CD4-positive, alpha-beta T cell (primary cell): ENCODE measurements around the gene C11orf86. TPM values are rescaled to one million over a fixed set of nuclear protein-coding genes. Genes with fewer than 3 reads are reported as not detected.
"Not testable (repeated sequence)": the region's sequence is repeated elsewhere in the genome, so short reads cannot be mapped to it uniquely, and the experiment has no call there.

Source experiments
- ATAC-seq: fragments of 200-7000 bp; cut with Tn5 transposase; one replicate; pipeline ENCODE4 v1.10.0; 2022; ENCODE audit warnings: mild to moderate bottlenecking; ENCODE audit not compliant: poor library complexity
- CTCF ChIA-PET: fragments of 350-600 bp; sonication (Branson Sonifier 250); formaldehyde crosslinking; loops from one replicate; lab custom pipeline; 2021; ENCODE audit warnings: antibody characterized with exemption, inconsistent platforms; lab: Charles Lee
- POLR2A ChIA-PET: fragments of 350-600 bp; sonication (Branson Sonifier 250); formaldehyde crosslinking; loops from one replicate; lab custom pipeline; 2021; ENCODE audit warnings: antibody characterized with exemption, inconsistent platforms; lab: Charles Lee
- DNase-seq, 14 experiments: peaks; one replicate each; pipeline ENCODE4 v3.0.0-alpha.2; 2013 to 2020; ENCODE audit warnings: mixed read lengths in 2 of 14
- H3K27ac ChIP-seq, 2 donors: one replicate each; pipeline versions ENCODE4 v1.5.1 to v1.7.0; 2013; ENCODE audit warnings: low read length in 2 of 2, low read depth in 1 of 2, mild to moderate bottlenecking in 1 of 2
- H3K27me3 ChIP-seq, 2 experiments: 1 replicate in 1 of 2; 2 replicates in 1 of 2; pipeline versions ENCODE4 v1.6.1 to v1.7.0; 2013; ENCODE audit warnings: low read length in 2 of 2, control low read depth in 1 of 2, mild to moderate bottlenecking in 1 of 2, moderate library complexity in 1 of 2; ENCODE audit not compliant: insufficient read depth in 2 of 2, control insufficient read depth in 1 of 2
- H3K36me3 ChIP-seq: one replicate; pipeline ENCODE4 v1.6.1; 2013; ENCODE audit warnings: low read length, control low read depth; ENCODE audit not compliant: insufficient read depth
- H3K4me1 ChIP-seq: one replicate; pipeline ENCODE4 v1.6.1; 2013; ENCODE audit warnings: low read length, control low read depth; ENCODE audit not compliant: insufficient read depth
- H3K4me3 ChIP-seq: one replicate; pipeline ENCODE4 v1.5.1; 2013; ENCODE audit warnings: mild to moderate bottlenecking, low read length, moderate library complexity
- H3K9me3 ChIP-seq, 2 experiments: 1 replicate in 1 of 2; 2 replicates in 1 of 2; pipeline versions ENCODE4 v1.6.1 to v1.7.0; 2013; ENCODE audit warnings: low read length in 2 of 2, mild to moderate bottlenecking in 2 of 2, control low read depth in 1 of 2, moderate library complexity in 1 of 2; ENCODE audit not compliant: control insufficient read depth in 1 of 2, insufficient read depth in 1 of 2
- H3K27ac Mint-ChIP-seq: one replicate; pipeline ENCODE4 v1.8.0; 2020; ENCODE audit warnings: mixed read lengths
- H3K27me3 Mint-ChIP-seq: one replicate; pipeline ENCODE4 v1.8.0; 2021; ENCODE audit warnings: mixed read lengths
- H3K36me3 Mint-ChIP-seq: one replicate; pipeline ENCODE4 v1.8.0; 2021; ENCODE audit warnings: low read depth, mixed read lengths
- H3K4me1 Mint-ChIP-seq: one replicate; pipeline ENCODE4 v1.8.0; 2021; ENCODE audit warnings: low read depth, mixed read lengths
- H3K4me3 Mint-ChIP-seq: one replicate; pipeline ENCODE4 v1.8.0; 2020; ENCODE audit warnings: mild to moderate bottlenecking, mixed read lengths
- H3K9me3 Mint-ChIP-seq: one replicate; pipeline ENCODE4 v1.8.0; 2020; ENCODE audit warnings: mixed read lengths
- intact Hi-C, 2 experiments: fragments of 100-400 bp; cut with DNase I in 1 of 2; cut with micrococcal nuclease in 1 of 2; formaldehyde crosslinking; loops; one replicate each; pipeline versions ENCODE4 v1.15.1 to v1.9.0; 2023 to 2025; cut with DNase I, micrococcal nuclease
- total RNA-seq, 174 experiments: library from RNA in 2 of 174; stranded (reverse) in 2 of 174; gene quantifications; one replicate each; pipeline ENCODE4 v1.2.3 and lab custom pipeline; 2021 to 2026
- TF ChIP-seq, protein P1 (sequence below): fragments of 200-600 bp; IDR thresholded peaks from one replicate; pipeline ENCODE4 v1.8.0; 2022; ENCODE audit warnings: antibody characterized with exemption, mild to moderate bottlenecking

C11orf86 gene
- total RNA-seq, 2 experiments from 2014 or later = not detected

- DNase-seq (no peak), ATAC-seq (no peak)
- no peaks in the 10 kb centered on the region for H3K9me3 ChIP-seq
- Mint-ChIP-seq H3K27ac (no peak overlapping the region), H3K36me3 (no peaks in the 10 kb centered on the region), H3K4me1 (no peaks in the 10 kb centered on the region), H3K27me3 (peaks cover 13% of the 10 kb centered on the region), H3K4me3 (no peak overlapping the region), H3K9me3 (no peaks in the 10 kb centered on the region)
- intact Hi-C loops = no loop called here
- no peak overlapping the region for H3K27ac ChIP-seq
- no peaks in the 10 kb centered on the region for H3K27me3 ChIP-seq
- ChIA-PET POLR2A (no interaction called here), CTCF (no interaction called here)
- no peak overlapping the region for H3K4me3 ChIP-seq
- H3K4me1 ChIP-seq = peaks cover under 1% of the 10 kb centered on the region
- no peaks in the 10 kb centered on the region for H3K36me3 ChIP-seq
- TF ChIP-seq, protein P1, sequence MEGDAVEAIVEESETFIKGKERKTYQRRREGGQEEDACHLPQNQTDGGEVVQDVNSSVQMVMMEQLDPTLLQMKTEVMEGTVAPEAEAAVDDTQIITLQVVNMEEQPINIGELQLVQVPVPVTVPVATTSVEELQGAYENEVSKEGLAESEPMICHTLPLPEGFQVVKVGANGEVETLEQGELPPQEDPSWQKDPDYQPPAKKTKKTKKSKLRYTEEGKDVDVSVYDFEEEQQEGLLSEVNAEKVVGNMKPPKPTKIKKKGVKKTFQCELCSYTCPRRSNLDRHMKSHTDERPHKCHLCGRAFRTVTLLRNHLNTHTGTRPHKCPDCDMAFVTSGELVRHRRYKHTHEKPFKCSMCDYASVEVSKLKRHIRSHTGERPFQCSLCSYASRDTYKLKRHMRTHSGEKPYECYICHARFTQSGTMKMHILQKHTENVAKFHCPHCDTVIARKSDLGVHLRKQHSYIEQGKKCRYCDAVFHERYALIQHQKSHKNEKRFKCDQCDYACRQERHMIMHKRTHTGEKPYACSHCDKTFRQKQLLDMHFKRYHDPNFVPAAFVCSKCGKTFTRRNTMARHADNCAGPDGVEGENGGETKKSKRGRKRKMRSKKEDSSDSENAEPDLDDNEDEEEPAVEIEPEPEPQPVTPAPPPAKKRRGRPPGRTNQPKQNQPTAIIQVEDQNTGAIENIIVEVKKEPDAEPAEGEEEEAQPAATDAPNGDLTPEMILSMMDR = no peak
Measured at GRCh38 chr11:66987158-66987620, 12.1 kb downstream of the C11orf86 start.

DNA sequence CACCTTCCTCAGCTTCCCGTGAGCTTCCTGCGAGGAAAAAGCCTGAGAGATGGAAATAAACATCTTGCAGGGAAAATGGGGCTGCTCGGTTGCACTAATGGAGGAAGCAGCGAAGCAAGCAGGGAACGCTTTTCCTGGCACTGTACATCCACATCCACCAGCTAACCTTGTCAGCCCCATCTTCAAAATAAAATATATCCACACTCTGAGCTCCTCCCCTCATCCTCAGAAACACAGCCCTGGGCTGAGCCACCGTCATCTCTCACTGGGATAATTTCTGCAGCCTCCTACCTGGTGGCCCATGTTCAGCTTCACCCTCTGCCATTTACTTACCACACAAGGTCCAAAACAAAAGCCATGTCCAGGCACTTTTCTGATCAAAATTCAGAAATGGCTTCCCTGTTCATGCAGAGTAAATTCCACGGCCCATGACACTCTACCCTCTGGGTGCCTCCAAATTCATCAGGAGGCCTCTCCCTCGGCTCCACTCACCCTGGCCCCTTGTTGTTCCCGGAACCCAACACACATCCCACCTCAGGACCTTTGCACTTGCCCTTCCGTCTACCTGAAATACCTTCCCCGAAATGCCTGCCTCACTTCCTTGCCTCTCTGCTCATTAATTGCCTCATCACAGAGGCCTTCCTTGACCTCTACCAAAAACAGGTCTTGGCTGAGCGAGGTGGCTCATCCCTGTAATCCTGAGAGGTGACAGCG lies 13.0 kb downstream of the C11orf86 start:
- no peak overlapping the region for H3K4me3 Mint-ChIP-seq
- H3K36me3 Mint-ChIP-seq = no peaks in the 10 kb centered on the region
- no peak for ATAC-seq
- no peaks in the 10 kb centered on the region for H3K9me3 ChIP-seq
- no peaks in the 10 kb centered on the region for H3K27me3 ChIP-seq
- intact Hi-C loops = no loop called here
- H3K4me1 Mint-ChIP-seq = no peaks in the 10 kb centered on the region
- no peak overlapping the region for H3K27ac Mint-ChIP-seq
- no peak overlapping the region for H3K27ac ChIP-seq
- DNase-seq = no peak
- H3K4me3 ChIP-seq = no peak overlapping the region
- TF ChIP-seq, protein P1 = no peak
- peaks cover 7% of the 10 kb centered on the region for H3K27me3 Mint-ChIP-seq
- ChIA-PET CTCF (no interaction called here), POLR2A (no interaction called here)
- H3K9me3 Mint-ChIP-seq = no peaks in the 10 kb centered on the region
- H3K36me3 ChIP-seq = no peaks in the 10 kb centered on the region
- H3K4me1 ChIP-seq = no peaks in the 10 kb centered on the region

- H3K4me1 Mint-ChIP-seq, H3K9me3 ChIP-seq, H3K36me3 Mint-ChIP-seq, intact Hi-C loops, H3K9me3 Mint-ChIP-seq, H3K27ac Mint-ChIP-seq, CTCF ChIA-PET, H3K27ac ChIP-seq, H3K27me3 Mint-ChIP-seq, ATAC-seq, H3K4me1 ChIP-seq, H3K4me3 ChIP-seq, H3K27me3 ChIP-seq, DNase-seq, POLR2A ChIA-PET, H3K36me3 ChIP-seq, H3K4me3 Mint-ChIP-seq: not testable (repeated sequence)
Measured at GRCh38 chr11:66988741-66989140, 13.6 kb downstream of the C11orf86 start.

GRCh38 chr11:66989360-66989759 lies 14.3 kb downstream of the C11orf86 start:
- H3K4me1 Mint-ChIP-seq, POLR2A ChIA-PET, H3K4me1 ChIP-seq, DNase-seq, H3K27ac Mint-ChIP-seq, H3K9me3 ChIP-seq, H3K4me3 ChIP-seq, ATAC-seq, CTCF ChIA-PET, H3K36me3 ChIP-seq, H3K27me3 ChIP-seq, H3K27me3 Mint-ChIP-seq, intact Hi-C loops, H3K4me3 Mint-ChIP-seq, H3K27ac ChIP-seq, H3K36me3 Mint-ChIP-seq, H3K9me3 Mint-ChIP-seq: not testable (repeated sequence)
